Neural progenitor cell (in vitro differentiated cells): Measurements from ENCODE around the gene AJAP1. TPM values are rescaled to one million over a fixed set of nuclear protein-coding genes. Genes with fewer than 3 reads are reported as not detected.

Source experiments
- DNase-seq: peaks from one replicate; pipeline ENCODE4 v3.0.0-alpha.2; 2016; ENCODE audit warnings: low spot score
- H2AFZ ChIP-seq: fragments of 200-600 bp; sonication (generic); replicated peaks from 2 replicates; pipeline ENCODE4 v1.6.1; 2016; ENCODE audit warnings: antibody characterized with exemption
- H3F3A ChIP-seq: fragments of 200-600 bp; sonication (generic); 2 replicates; pipeline ENCODE4 v1.6.1; 2016; ENCODE audit warnings: antibody characterized with exemption, low read depth
- H3K27ac ChIP-seq: fragments of 200-600 bp; sonication (generic); 2 replicates; pipeline ENCODE4 v1.5.1; 2016; ENCODE audit warnings: mild to moderate bottlenecking
- H3K27me3 ChIP-seq: fragments of 200-600 bp; sonication (generic); 2 replicates; pipeline ENCODE4 v1.6.1; 2016; ENCODE audit warnings: mild to moderate bottlenecking, moderate library complexity
- H3K36me3 ChIP-seq: fragments of 200-600 bp; sonication (generic); 2 replicates; pipeline ENCODE4 v1.5.1; 2016
- H3K4me1 ChIP-seq: fragments of 200-600 bp; sonication (generic); 2 replicates; pipeline ENCODE4 v1.6.1; 2016; ENCODE audit warnings: mixed run types
- H3K4me2 ChIP-seq: fragments of 200-600 bp; sonication (generic); 2 replicates; pipeline ENCODE4 v1.6.1; 2016
- H3K4me3 ChIP-seq: fragments of 200-600 bp; sonication (generic); 2 replicates; pipeline ENCODE4 v1.5.1; 2016
- H3K79me2 ChIP-seq: fragments of 200-600 bp; sonication (generic); 2 replicates; pipeline ENCODE4 v1.6.1; 2016; ENCODE audit warnings: low read depth
- H3K9ac ChIP-seq: fragments of 200-600 bp; sonication (generic); 2 replicates; pipeline ENCODE4 v1.6.1; 2016
- H3K9me3 ChIP-seq: fragments of 200-600 bp; sonication (generic); 2 replicates; pipeline ENCODE4 v1.5.1; 2016; ENCODE audit warnings: low read depth
- H4K20me1 ChIP-seq: fragments of 200-600 bp; sonication (generic); 2 replicates; pipeline ENCODE4 v1.6.1; 2016; ENCODE audit warnings: low read depth
- H3K27ac Mint-ChIP-seq: 3 replicates; pipeline ENCODE4 v1.8.0; 2021; ENCODE audit warnings: mixed read lengths
- H3K27me3 Mint-ChIP-seq: 2 replicates; pipeline ENCODE4 v1.8.0; 2022; ENCODE audit warnings: low read depth, mild to moderate bottlenecking, inconsistent platforms, moderate library complexity, mixed read lengths; ENCODE audit not compliant: insufficient read depth
- H3K36me3 Mint-ChIP-seq: 3 replicates; pipeline ENCODE4 v1.8.0; 2021; ENCODE audit warnings: mixed read lengths
- H3K4me1 Mint-ChIP-seq: 3 replicates; pipeline ENCODE4 v1.8.0; 2021; ENCODE audit warnings: mixed read lengths
- H3K4me3 Mint-ChIP-seq: 3 replicates; pipeline ENCODE4 v1.8.0; 2021; ENCODE audit warnings: mild to moderate bottlenecking, moderate library complexity, mixed read lengths
- H3K9me3 Mint-ChIP-seq: 3 replicates; pipeline ENCODE4 v1.8.0; 2020; ENCODE audit warnings: mixed read lengths
- CTCF ChIP-seq: fragments of 200-600 bp; sonication (generic); IDR thresholded peaks from 2 replicates; pipeline ENCODE4 v1.5.1; 2017; ENCODE audit warnings: antibody characterized with exemption, mild to moderate bottlenecking
- EZH2 ChIP-seq: fragments of 200-600 bp; sonication (generic); IDR thresholded peaks from 2 replicates; pipeline ENCODE4 v1.6.1; 2017; ENCODE audit warnings: antibody characterized with exemption, mild to moderate bottlenecking, moderate library complexity
- EZH2phosphoT487 ChIP-seq: fragments of 200-600 bp; sonication (generic); IDR thresholded peaks from 2 replicates; pipeline ENCODE4 v1.6.1; 2017; ENCODE audit warnings: antibody characterized with exemption
- total RNA-seq: library from RNA; depleted of rRNA; stranded (reverse); fragments of >200 nt; gene quantifications from 2 replicates; pipeline ENCODE4 v1.2.3, GENCODE V29; 2015; ENCODE audit warnings: low replicate concordance

The AJAP1 gene
- total RNA-seq, 1 donor from 2014 or later = 0.21 TPM

GRCh38 chr1:4658643-4659628 lies 4.5 kb downstream of the AJAP1 start:
- Histone ChIP-seq H3K4me2 (peak overlapping the region; percentile 51), H3K27ac (no peak overlapping the region), H2AFZ (no peak overlapping the region), H3K27me3 (peaks cover 66% of the 10 kb centered on the region), H3K9ac (no peak overlapping the region), H3F3A (peaks cover 20% of the 10 kb centered on the region), H3K79me2 (no peaks in the 10 kb centered on the region), H3K9me3 (no peaks in the 10 kb centered on the region), H3K4me1 (peaks cover 22% of the 10 kb centered on the region), H3K4me3 (peak overlapping the region; percentile 15), H3K36me3 (no peaks in the 10 kb centered on the region), H4K20me1 (peaks cover 16% of the 10 kb centered on the region)
- DNase-seq = peak; percentile 56
- Mint-ChIP-seq H3K9me3 (no peaks in the 10 kb centered on the region), H3K4me1 (peaks cover 55% of the 10 kb centered on the region), H3K4me3 (peak overlapping the region; percentile 77), H3K36me3 (peaks cover 5% of the 10 kb centered on the region), H3K27ac (no peak overlapping the region), H3K27me3 (peaks cover 15% of the 10 kb centered on the region)
- TF ChIP-seq CTCF (no peak), EZH2phosphoT487 (no peak), EZH2 (no peak)

- H3K27ac Mint-ChIP-seq = no peak overlapping the region
- H3K4me1 Mint-ChIP-seq = peaks cover 58% of the 10 kb centered on the region
- no peak overlapping the region for H3K27ac ChIP-seq
- peaks cover 9% of the 10 kb centered on the region for H3K9me3 Mint-ChIP-seq
- peaks cover 11% of the 10 kb centered on the region for H3K36me3 Mint-ChIP-seq
- no peak overlapping the region for H3K4me3 Mint-ChIP-seq
- no peak overlapping the region for H3K4me2 ChIP-seq
- H3K9ac ChIP-seq = no peak overlapping the region
- DNase-seq = no peak
- no peak for TF ChIP-seq EZH2
- no peak for TF ChIP-seq EZH2phosphoT487
- TF ChIP-seq CTCF = no peak
- no peaks in the 10 kb centered on the region for H3K9me3 ChIP-seq
- peaks cover 22% of the 10 kb centered on the region for H3K4me1 ChIP-seq
- peaks cover 14% of the 10 kb centered on the region for H3K27me3 Mint-ChIP-seq
- H3K27me3 ChIP-seq = peaks cover 44% of the 10 kb centered on the region
- no peak overlapping the region for H2AFZ ChIP-seq
- H3K4me3 ChIP-seq = no peak overlapping the region
- H3F3A ChIP-seq = peaks cover 20% of the 10 kb centered on the region
- no peaks in the 10 kb centered on the region for H3K79me2 ChIP-seq
- H3K36me3 ChIP-seq = no peaks in the 10 kb centered on the region
- H4K20me1 ChIP-seq = peaks cover 14% of the 10 kb centered on the region
Observed at GRCh38 chr1:4660917-4661594, 6.6 kb downstream of the AJAP1 start.

DNA sequence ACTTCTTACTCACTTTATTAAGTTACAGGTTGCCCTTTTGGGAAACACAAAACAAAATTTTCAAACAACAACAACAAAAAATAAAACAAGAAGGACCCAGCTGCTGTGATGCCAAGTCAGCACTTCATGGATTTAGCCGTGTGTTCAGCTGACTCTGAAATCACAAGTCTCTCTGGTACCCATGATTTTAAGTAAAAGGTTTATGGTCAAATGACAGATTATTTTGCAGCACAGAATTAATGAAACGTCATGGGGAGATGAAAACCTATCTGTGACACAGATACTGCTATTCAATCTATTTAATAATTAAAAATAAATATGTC lies 7.1 kb downstream of the AJAP1 start:
- H3K27ac ChIP-seq = no peak overlapping the region
- H3K9me3 Mint-ChIP-seq = peaks cover 11% of the 10 kb centered on the region
- peaks cover 12% of the 10 kb centered on the region for H4K20me1 ChIP-seq
- no peaks in the 10 kb centered on the region for H3K9me3 ChIP-seq
- H3K4me2 ChIP-seq = no peak overlapping the region
- H3K36me3 Mint-ChIP-seq = peaks cover 11% of the 10 kb centered on the region
- no peak overlapping the region for H3K4me3 ChIP-seq
- H3K27me3 ChIP-seq = peaks cover 39% of the 10 kb centered on the region
- peaks cover 54% of the 10 kb centered on the region for H3K4me1 Mint-ChIP-seq
- DNase-seq = no peak
- H3K9ac ChIP-seq = no peak overlapping the region
- H3K4me1 ChIP-seq = peaks cover 22% of the 10 kb centered on the region
- H3K27ac Mint-ChIP-seq = no peak overlapping the region
- no peaks in the 10 kb centered on the region for H3K79me2 ChIP-seq
- TF ChIP-seq CTCF (no peak), EZH2phosphoT487 (no peak), EZH2 (no peak)
- H2AFZ ChIP-seq = no peak overlapping the region
- no peak overlapping the region for H3K4me3 Mint-ChIP-seq
- H3K27me3 Mint-ChIP-seq = peaks cover 12% of the 10 kb centered on the region
- H3F3A ChIP-seq = peaks cover 20% of the 10 kb centered on the region
- H3K36me3 ChIP-seq = no peaks in the 10 kb centered on the region
